ENCODE measurements around the gene PPP1R14C.

Gene PPP1R14C

GRCh38 chr6:150267686-150268561 lies 125.1 kb downstream of the PPP1R14C start:
- Mint-ChIP-seq H3K36me3 (no peaks in the 10 kb centered on the region), H3K4me1 (peaks cover 22% of the 10 kb centered on the region), H3K4me3 (no peak overlapping the region), H3K9me3 (no peaks in the 10 kb centered on the region), H3K27ac (no peak overlapping the region)
- DNase-seq (ENCODE audit: low spot score in 2 of 2): no peak
- no peak for ATAC-seq

- Mint-ChIP-seq H3K27ac (no peak overlapping the region), H3K36me3 (no peaks in the 10 kb centered on the region), H3K4me1 (peaks cover 22% of the 10 kb centered on the region), H3K4me3 (no peak overlapping the region), H3K9me3 (no peaks in the 10 kb centered on the region)
- ATAC-seq (no peak), DNase-seq (ENCODE audit: low spot score in 2 of 2) (no peak)
Observed at GRCh38 chr6:150269130-150269856, 126.4 kb downstream of the PPP1R14C start.

DNA sequence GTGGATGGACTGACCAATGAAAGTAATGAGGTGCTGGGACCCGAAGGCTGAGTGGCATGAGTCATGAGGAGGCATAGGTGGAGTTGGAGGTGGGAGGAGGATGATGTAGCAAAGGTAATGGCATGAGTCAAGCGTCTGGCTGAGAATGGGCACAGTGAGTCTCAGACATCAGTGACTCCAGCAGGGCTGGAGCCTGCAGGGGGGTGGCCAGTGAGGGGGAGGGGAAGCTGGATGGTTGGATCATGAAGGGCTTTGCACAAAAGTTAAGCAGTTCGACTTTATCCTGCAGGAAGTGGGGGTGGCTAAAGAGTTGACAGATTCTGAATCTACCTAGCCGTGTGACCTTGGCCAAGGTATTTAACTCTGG lies 127.0 kb downstream of the PPP1R14C start:
- H3K4me3 Mint-ChIP-seq: no peak overlapping the region
- peaks cover 21% of the 10 kb centered on the region for H3K4me1 Mint-ChIP-seq
- peak; percentile 77 for ATAC-seq
- no peaks in the 10 kb centered on the region for H3K36me3 Mint-ChIP-seq
- no peak overlapping the region for H3K27ac Mint-ChIP-seq
- DNase-seq (ENCODE audit: low spot score in 2 of 2): no peak
- H3K9me3 Mint-ChIP-seq: no peaks in the 10 kb centered on the region

- peaks cover 20% of the 10 kb centered on the region for H3K4me1 Mint-ChIP-seq
- no peaks in the 10 kb centered on the region for H3K36me3 Mint-ChIP-seq
- H3K9me3 Mint-ChIP-seq: no peaks in the 10 kb centered on the region
- ATAC-seq (no peak), DNase-seq (ENCODE audit: low spot score in 2 of 2) (no peak)
- H3K4me3 Mint-ChIP-seq: no peak overlapping the region
- H3K27ac Mint-ChIP-seq: no peak overlapping the region
Observed at GRCh38 chr6:150270330-150271052, 127.6 kb downstream of the PPP1R14C start.

DNA sequence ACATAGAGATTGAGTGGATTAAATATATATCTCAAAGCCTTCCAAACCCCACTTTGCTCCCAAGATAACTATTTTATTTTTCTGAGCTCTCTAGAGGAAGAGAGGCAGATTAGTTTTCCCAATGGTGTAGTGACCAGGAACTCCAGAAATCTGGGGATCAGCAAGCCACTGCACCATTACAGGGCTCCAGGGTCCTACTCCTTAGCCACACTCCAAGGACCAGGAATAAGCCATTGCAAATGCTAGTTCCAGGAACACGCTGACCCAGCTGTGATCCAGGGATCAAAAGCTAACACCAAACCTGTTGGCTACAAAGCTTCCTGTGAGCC lies 128.3 kb downstream of the PPP1R14C start:
- no peak overlapping the region for H3K4me3 Mint-ChIP-seq
- ATAC-seq: no peak
- H3K9me3 Mint-ChIP-seq: no peaks in the 10 kb centered on the region

GRCh38 chr6:150271501-150272263 lies 128.8 kb downstream of the PPP1R14C start:
- ATAC-seq (no peak), DNase-seq (ENCODE audit: low spot score in 2 of 2) (no peak)
- Mint-ChIP-seq H3K9me3 (no peaks in the 10 kb centered on the region), H3K36me3 (no peaks in the 10 kb centered on the region), H3K4me1 (peaks cover 20% of the 10 kb centered on the region), H3K27ac (no peak overlapping the region), H3K4me3 (no peak overlapping the region)

More for the DNA sequence above, 128.3 kb downstream of the PPP1R14C start:
- H3K4me1 Mint-ChIP-seq: peaks cover 20% of the 10 kb centered on the region
- H3K36me3 Mint-ChIP-seq: no peaks in the 10 kb centered on the region
- DNase-seq (ENCODE audit: low spot score in 2 of 2): no peak
- no peak overlapping the region for H3K27ac Mint-ChIP-seq

- no peak for DNase-seq (ENCODE audit: low spot score in 2 of 2)
- no peak overlapping the region for H3K27ac Mint-ChIP-seq
- H3K36me3 Mint-ChIP-seq: no peaks in the 10 kb centered on the region
- H3K4me3 Mint-ChIP-seq: no peak overlapping the region
- no peak for ATAC-seq
- H3K4me1 Mint-ChIP-seq: peaks cover 20% of the 10 kb centered on the region
- no peaks in the 10 kb centered on the region for H3K9me3 Mint-ChIP-seq
Observed at GRCh38 chr6:150272264-150272975, 129.6 kb downstream of the PPP1R14C start.

DNA sequence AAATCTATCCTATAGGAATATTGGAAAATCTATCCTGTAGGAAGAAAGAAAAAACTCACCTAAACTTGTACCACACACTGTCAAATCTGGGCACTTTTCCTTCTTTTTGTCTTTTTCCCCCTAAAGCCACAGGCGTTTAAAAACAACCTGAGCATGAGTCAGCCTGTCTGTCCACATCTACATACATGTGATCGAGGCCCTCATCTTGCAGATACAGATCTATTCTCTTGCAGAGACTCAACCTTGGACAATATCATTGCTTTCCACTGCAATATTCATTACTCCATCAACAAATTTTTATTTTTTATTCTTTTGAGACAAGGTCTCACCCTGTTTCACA lies 130.1 kb downstream of the PPP1R14C start:
- Mint-ChIP-seq H3K4me1 (peaks cover 20% of the 10 kb centered on the region), H3K36me3 (no peaks in the 10 kb centered on the region), H3K9me3 (no peaks in the 10 kb centered on the region), H3K4me3 (no peak overlapping the region), H3K27ac (no peak overlapping the region)
- DNase-seq (ENCODE audit: low spot score in 2 of 2) (no peak), ATAC-seq (no peak)

DNA sequence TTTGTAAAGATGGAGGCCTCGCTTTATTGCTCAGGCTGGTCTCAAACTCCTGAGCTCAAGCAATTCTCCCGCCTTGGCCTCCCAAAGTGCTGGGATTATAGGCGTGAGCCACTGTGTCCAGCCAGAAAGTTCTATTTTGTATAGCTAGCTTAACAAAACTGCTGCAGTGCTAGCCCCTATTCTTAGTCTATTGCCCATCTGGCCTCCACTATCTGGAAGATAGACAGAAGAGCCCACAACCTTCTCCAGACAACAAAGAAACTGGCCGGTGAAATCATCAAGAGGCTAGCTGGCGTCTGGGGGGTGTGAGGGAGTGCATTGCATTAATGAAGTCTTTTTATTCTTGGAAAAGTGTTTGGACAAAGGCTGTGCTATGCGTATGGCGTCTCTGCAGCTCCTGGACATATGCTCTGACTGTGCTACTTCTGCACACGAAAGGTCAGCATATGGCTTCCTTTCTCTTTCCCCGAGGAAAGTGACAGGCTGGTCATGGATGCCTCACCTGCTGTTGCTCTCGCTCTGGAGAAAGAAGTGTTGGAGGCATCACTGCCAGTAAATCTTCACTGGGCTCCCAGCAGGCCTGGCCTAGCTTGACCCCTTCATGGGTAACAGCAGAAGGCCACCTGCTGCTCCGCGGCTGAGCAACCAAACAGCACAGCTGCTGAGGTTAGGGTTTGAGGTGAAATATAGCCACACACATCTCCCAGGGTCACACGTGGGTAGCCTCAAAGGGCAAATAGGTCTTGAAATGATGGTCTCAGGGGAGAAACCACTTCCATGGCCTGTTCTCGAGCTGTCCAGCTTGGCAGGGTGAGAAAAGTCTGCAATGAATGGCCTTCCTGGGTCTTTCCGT lies 130.8 kb downstream of the PPP1R14C start:
- DNase-seq (ENCODE audit: low spot score in 2 of 2) (peak in 1 of 2 donors; percentile 73), ATAC-seq (peak; percentile 72)
- peak overlapping the region; percentile 65 for H3K27ac Mint-ChIP-seq

GRCh38 chr6:150275489-150275888 lies 132.6 kb downstream of the PPP1R14C start:
- H3K27ac Mint-ChIP-seq: no peak overlapping the region
- no peak overlapping the region for H3K4me3 Mint-ChIP-seq
- no peaks in the 10 kb centered on the region for H3K9me3 Mint-ChIP-seq
- no peaks in the 10 kb centered on the region for H3K36me3 Mint-ChIP-seq
- DNase-seq (ENCODE audit: low spot score in 2 of 2): no peak
- ATAC-seq: no peak
- peaks cover 11% of the 10 kb centered on the region for H3K4me1 Mint-ChIP-seq

More for the DNA sequence above, 130.8 kb downstream of the PPP1R14C start:
- no peaks in the 10 kb centered on the region for H3K9me3 Mint-ChIP-seq
- H3K4me3 Mint-ChIP-seq: no peak overlapping the region
- peaks cover 20% of the 10 kb centered on the region for H3K4me1 Mint-ChIP-seq
- H3K36me3 Mint-ChIP-seq: no peaks in the 10 kb centered on the region

GRCh38 chr6:150276168-150276936 lies 133.5 kb downstream of the PPP1R14C start:
- ATAC-seq (no peak), DNase-seq (ENCODE audit: low spot score in 2 of 2) (no peak)
- Mint-ChIP-seq H3K4me3 (no peak overlapping the region), H3K9me3 (no peaks in the 10 kb centered on the region), H3K27ac (no peak overlapping the region), H3K4me1 (peaks cover 11% of the 10 kb centered on the region), H3K36me3 (no peaks in the 10 kb centered on the region)

DNA sequence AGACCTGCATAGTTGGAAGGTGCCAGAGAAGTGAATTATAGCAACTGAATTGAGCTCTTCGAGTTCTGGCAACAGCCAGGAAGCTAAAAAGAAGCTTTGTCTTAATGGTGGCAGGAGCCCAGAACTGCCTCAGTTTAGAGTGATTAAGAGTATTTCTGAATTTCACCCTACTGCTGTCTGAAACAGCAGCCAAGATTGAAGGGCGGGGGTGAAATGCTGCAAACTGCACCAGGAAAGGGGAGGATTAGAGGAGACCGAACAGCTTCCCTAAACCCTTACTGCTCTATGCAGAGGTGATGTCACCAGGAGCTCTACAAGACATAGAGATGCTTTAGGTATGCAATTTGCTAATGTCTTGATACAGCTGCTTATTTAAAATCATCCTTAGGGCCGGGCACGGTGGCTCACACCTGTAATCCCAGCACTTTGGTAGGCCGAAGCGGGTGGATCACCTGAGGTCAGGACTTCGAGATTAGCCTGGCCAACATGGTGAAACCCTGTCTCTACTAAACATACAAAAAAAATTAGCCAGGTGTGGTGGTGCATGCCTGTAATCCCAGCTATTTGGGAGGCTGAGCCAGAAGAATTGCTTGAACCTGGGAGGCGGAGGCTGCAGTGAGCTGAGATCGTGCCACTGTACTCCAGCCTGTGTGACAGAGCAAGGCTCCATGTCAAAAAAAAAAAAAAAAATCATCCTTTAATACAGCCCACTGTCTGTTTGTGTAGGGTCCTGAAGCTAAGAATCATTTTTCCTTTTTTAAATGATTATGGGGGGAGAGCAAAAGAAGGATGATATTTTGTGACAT lies 134.3 kb downstream of the PPP1R14C start:
- no peak for DNase-seq (ENCODE audit: low spot score in 2 of 2)
- H3K36me3 Mint-ChIP-seq: no peaks in the 10 kb centered on the region
- no peak overlapping the region for H3K4me3 Mint-ChIP-seq
- H3K27ac Mint-ChIP-seq: no peak overlapping the region
- no peak for ATAC-seq
- H3K4me1 Mint-ChIP-seq: peaks cover 11% of the 10 kb centered on the region
- no peaks in the 10 kb centered on the region for H3K9me3 Mint-ChIP-seq

DNA sequence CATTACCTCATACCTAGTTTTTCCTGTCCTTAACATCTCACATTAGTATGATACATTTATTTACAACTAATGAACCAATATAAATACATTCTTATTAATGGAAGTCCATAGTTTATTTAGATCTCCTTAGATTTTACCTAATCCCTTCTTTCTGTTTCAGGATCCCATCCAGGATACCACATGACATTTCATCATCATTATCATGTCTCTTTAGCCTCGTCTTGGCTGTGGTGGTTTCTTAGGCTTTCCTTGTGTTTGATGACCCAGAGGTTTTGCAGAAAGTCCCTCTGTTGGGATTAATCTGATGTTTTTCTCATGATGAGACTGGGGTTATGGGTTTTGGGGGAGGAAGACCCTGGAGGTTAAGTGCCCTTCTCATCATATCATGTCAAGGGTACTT lies 136.7 kb downstream of the PPP1R14C start:
- DNase-seq (ENCODE audit: low spot score in 2 of 2): no peak
- Mint-ChIP-seq H3K9me3 (no peaks in the 10 kb centered on the region), H3K27ac (no peak overlapping the region), H3K4me3 (no peak overlapping the region), H3K36me3 (no peaks in the 10 kb centered on the region), H3K4me1 (peaks cover 2% of the 10 kb centered on the region)
- no peak for ATAC-seq

Measured in stimulated activated effector memory CD8-positive, alpha-beta T cell treated with anti-CD3 and anti-CD28 coated beads, Interleukin-12 subunit alpha, Interleukin-12 subunit beta, amount 100 ng/mL, for 72 hours (primary cell).